ENCODE results near the gene ADGRG6.
"Not testable (repeated sequence)": the region's sequence is repeated elsewhere in the genome, so short reads cannot be mapped to it uniquely, and the experiment has no call there.

ADGRG6 gene

GRCh38 chr6:142334294-142334693 lies 32.5 kb downstream of the ADGRG6 start:
- no peaks in the 10 kb centered on the region for H3K9me3 ChIP-seq (ENCODE audit: control insufficient read depth in 1 of 2, low read length in 2 of 2)
- H3K27ac ChIP-seq (ENCODE audit: low read length), result no peak overlapping the region
- H3K4me1 ChIP-seq (ENCODE audit: control insufficient read depth in 1 of 2, insufficient read depth in 2 of 2, low read length in 2 of 2), result peaks cover 0 to 15% of the 10 kb centered on the region in 2 donors
- H3K4me3 ChIP-seq (ENCODE audit: low read depth in 1 of 2, low read length in 2 of 2), result no peak overlapping the region
- H3K27me3 ChIP-seq (ENCODE audit: low read depth, low read length), result no peaks in the 10 kb centered on the region
- H3K36me3 ChIP-seq (ENCODE audit: control insufficient read depth in 1 of 2, insufficient read depth in 2 of 2, low read length in 2 of 2), result no peaks in the 10 kb centered on the region

GRCh38 chr6:142335415-142335814 lies 33.6 kb downstream of the ADGRG6 start:
- peaks cover 0 to 7% of the 10 kb centered on the region in 2 donors for H3K4me1 ChIP-seq (ENCODE audit: control insufficient read depth in 1 of 2, insufficient read depth in 2 of 2, low read length in 2 of 2)
- H3K27ac ChIP-seq (ENCODE audit: low read length), result no peak overlapping the region
- no peaks in the 10 kb centered on the region for H3K9me3 ChIP-seq (ENCODE audit: control insufficient read depth in 1 of 2, low read length in 2 of 2)
- H3K36me3 ChIP-seq (ENCODE audit: control insufficient read depth in 1 of 2, insufficient read depth in 2 of 2, low read length in 2 of 2), result no peaks in the 10 kb centered on the region
- no peaks in the 10 kb centered on the region for H3K27me3 ChIP-seq (ENCODE audit: low read depth, low read length)
- no peak overlapping the region for H3K4me3 ChIP-seq (ENCODE audit: low read depth in 1 of 2, low read length in 2 of 2)

DNA sequence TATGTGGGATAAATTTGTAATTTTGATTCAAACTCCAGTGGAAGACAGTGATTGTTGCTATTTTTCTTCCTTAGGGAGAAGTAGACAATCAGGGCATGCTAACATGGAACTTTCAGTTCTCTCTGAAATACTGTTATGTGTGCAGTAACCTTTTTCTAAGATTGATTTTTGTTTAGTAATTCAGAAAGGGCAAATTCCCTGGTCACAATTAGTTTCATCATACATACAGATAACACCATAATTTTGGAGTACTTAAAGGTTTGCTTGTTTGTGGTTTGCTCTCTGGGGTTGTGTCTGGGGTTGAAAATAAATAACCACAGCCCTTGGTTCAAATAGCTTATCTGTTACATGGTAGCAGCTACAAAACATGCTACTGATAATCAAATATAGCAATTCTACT lies 34.4 kb downstream of the ADGRG6 start:
- Histone ChIP-seq H3K4me1 (ENCODE audit: control insufficient read depth in 1 of 2, insufficient read depth in 2 of 2, low read length in 2 of 2) (peaks cover 0 to 6% of the 10 kb centered on the region in 2 donors), H3K36me3 (ENCODE audit: control insufficient read depth in 1 of 2, insufficient read depth in 2 of 2, low read length in 2 of 2) (no peaks in the 10 kb centered on the region), H3K4me3 (ENCODE audit: low read depth in 1 of 2, low read length in 2 of 2) (no peak overlapping the region), H3K9me3 (ENCODE audit: control insufficient read depth in 1 of 2, low read length in 2 of 2) (no peaks in the 10 kb centered on the region), H3K27me3 (ENCODE audit: low read depth, low read length) (no peaks in the 10 kb centered on the region), H3K27ac (ENCODE audit: low read length) (no peak overlapping the region)

GRCh38 chr6:142336787-142337186 lies 35.0 kb downstream of the ADGRG6 start:
- no peaks in the 10 kb centered on the region for H3K36me3 ChIP-seq (ENCODE audit: control insufficient read depth in 1 of 2, insufficient read depth in 2 of 2, low read length in 2 of 2)
- H3K27ac ChIP-seq (ENCODE audit: low read length), result no peak overlapping the region
- H3K27me3 ChIP-seq (ENCODE audit: low read depth, low read length), result no peaks in the 10 kb centered on the region
- H3K4me1 ChIP-seq (ENCODE audit: control insufficient read depth in 1 of 2, insufficient read depth in 2 of 2, low read length in 2 of 2), result peaks cover 0 to 6% of the 10 kb centered on the region in 2 donors
- H3K9me3 ChIP-seq (ENCODE audit: control insufficient read depth in 1 of 2, low read length in 2 of 2), result no peaks in the 10 kb centered on the region
- no peak overlapping the region for H3K4me3 ChIP-seq (ENCODE audit: low read depth in 1 of 2, low read length in 2 of 2)

GRCh38 chr6:142339113-142339512 lies 37.3 kb downstream of the ADGRG6 start:
- no peak overlapping the region for H3K4me3 ChIP-seq (ENCODE audit: low read depth in 1 of 2, low read length in 2 of 2)
- H3K4me1 ChIP-seq (ENCODE audit: control insufficient read depth in 1 of 2, insufficient read depth in 2 of 2, low read length in 2 of 2), result peaks cover 0 to 6% of the 10 kb centered on the region in 2 donors
- no peak overlapping the region for H3K27ac ChIP-seq (ENCODE audit: low read length)
- no peaks in the 10 kb centered on the region for H3K27me3 ChIP-seq (ENCODE audit: low read depth, low read length)
- no peaks in the 10 kb centered on the region for H3K9me3 ChIP-seq (ENCODE audit: control insufficient read depth in 1 of 2, low read length in 2 of 2)
- H3K36me3 ChIP-seq (ENCODE audit: control insufficient read depth in 1 of 2, insufficient read depth in 2 of 2, low read length in 2 of 2), result no peaks in the 10 kb centered on the region

GRCh38 chr6:142339968-142340658 lies 38.3 kb downstream of the ADGRG6 start:
- Histone ChIP-seq H3K36me3 (ENCODE audit: control insufficient read depth in 1 of 2, insufficient read depth in 2 of 2, low read length in 2 of 2) (no peaks in the 10 kb centered on the region), H3K27me3 (ENCODE audit: low read depth, low read length) (no peaks in the 10 kb centered on the region), H3K4me3 (ENCODE audit: low read depth in 1 of 2, low read length in 2 of 2) (no peak overlapping the region), H3K4me1 (ENCODE audit: control insufficient read depth in 1 of 2, insufficient read depth in 2 of 2, low read length in 2 of 2) (peaks cover 0 to 6% of the 10 kb centered on the region in 2 donors), H3K9me3 (ENCODE audit: control insufficient read depth in 1 of 2, low read length in 2 of 2) (no peaks in the 10 kb centered on the region), H3K27ac (ENCODE audit: low read length) (no peak overlapping the region)

DNA sequence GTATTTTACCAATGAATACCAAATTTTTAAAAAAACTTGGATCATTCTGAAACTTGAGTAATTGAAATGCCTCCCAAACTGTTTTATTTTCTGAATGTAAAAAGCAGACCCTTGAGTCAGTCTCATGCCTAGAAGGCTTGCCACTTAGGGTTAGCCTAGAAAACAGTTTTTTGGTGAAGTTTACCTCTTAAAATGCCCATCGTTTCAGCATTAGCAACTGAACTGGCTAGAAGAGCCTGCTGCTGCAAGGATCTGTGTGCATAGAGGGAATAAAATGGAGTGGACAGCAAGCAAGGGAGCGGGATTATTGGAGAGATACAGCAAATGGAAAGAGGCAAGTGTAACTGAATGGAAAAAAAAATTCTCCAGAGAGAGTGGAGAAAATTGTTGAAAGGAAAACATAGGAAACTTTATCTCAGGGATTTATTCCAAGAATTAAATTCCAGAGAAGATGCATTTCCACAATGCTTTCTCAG lies 40.1 kb downstream of the ADGRG6 start:
- Histone ChIP-seq H3K4me1 (ENCODE audit: control insufficient read depth in 1 of 2, insufficient read depth in 2 of 2, low read length in 2 of 2) (no peaks in the 10 kb centered on the region), H3K36me3 (ENCODE audit: control insufficient read depth in 1 of 2, insufficient read depth in 2 of 2, low read length in 2 of 2) (no peaks in the 10 kb centered on the region), H3K27ac (ENCODE audit: low read length) (no peak overlapping the region), H3K9me3 (ENCODE audit: control insufficient read depth in 1 of 2, low read length in 2 of 2) (no peaks in the 10 kb centered on the region), H3K27me3 (ENCODE audit: low read depth, low read length) (no peaks in the 10 kb centered on the region), H3K4me3 (ENCODE audit: low read depth in 1 of 2, low read length in 2 of 2) (no peak overlapping the region)

- Histone ChIP-seq H3K36me3 (ENCODE audit: control insufficient read depth in 1 of 2, insufficient read depth in 2 of 2, low read length in 2 of 2) (no peaks in the 10 kb centered on the region), H3K9me3 (ENCODE audit: control insufficient read depth in 1 of 2, low read length in 2 of 2) (no peaks in the 10 kb centered on the region), H3K4me1 (ENCODE audit: control insufficient read depth in 1 of 2, insufficient read depth in 2 of 2, low read length in 2 of 2) (no peaks in the 10 kb centered on the region), H3K27me3 (ENCODE audit: low read depth, low read length) (no peaks in the 10 kb centered on the region), H3K27ac (ENCODE audit: low read length) (no peak overlapping the region), H3K4me3 (ENCODE audit: low read depth in 1 of 2, low read length in 2 of 2) (no peak overlapping the region)
Measured at GRCh38 chr6:142342986-142343385, 41.2 kb downstream of the ADGRG6 start.

DNA sequence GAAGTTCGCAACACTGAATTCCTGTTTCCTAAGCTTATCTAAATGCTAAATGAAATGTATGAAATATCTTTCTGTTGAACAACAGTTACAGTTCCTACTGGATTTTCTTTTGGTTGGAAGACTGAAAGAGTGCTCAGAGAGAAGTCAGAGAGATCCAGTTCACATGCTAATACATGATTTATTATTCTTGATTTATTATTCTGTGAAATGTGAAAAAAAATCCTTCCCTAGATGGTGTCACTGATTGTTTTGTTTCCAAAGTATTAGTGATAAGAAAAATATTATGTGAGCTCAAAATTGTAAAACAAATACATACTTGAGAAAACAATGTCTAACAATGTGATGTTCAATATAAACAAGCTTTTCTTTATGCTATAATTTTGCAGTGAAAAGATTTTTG lies 42.1 kb downstream of the ADGRG6 start:
- H3K27me3 ChIP-seq (ENCODE audit: low read depth, low read length), result no peaks in the 10 kb centered on the region
- H3K36me3 ChIP-seq (ENCODE audit: control insufficient read depth in 1 of 2, insufficient read depth in 2 of 2, low read length in 2 of 2), result no peaks in the 10 kb centered on the region
- no peak overlapping the region for H3K27ac ChIP-seq (ENCODE audit: low read length)
- H3K9me3 ChIP-seq (ENCODE audit: control insufficient read depth in 1 of 2, low read length in 2 of 2), result no peaks in the 10 kb centered on the region
- no peaks in the 10 kb centered on the region for H3K4me1 ChIP-seq (ENCODE audit: control insufficient read depth in 1 of 2, insufficient read depth in 2 of 2, low read length in 2 of 2)
- no peak overlapping the region for H3K4me3 ChIP-seq (ENCODE audit: low read depth in 1 of 2, low read length in 2 of 2)

DNA sequence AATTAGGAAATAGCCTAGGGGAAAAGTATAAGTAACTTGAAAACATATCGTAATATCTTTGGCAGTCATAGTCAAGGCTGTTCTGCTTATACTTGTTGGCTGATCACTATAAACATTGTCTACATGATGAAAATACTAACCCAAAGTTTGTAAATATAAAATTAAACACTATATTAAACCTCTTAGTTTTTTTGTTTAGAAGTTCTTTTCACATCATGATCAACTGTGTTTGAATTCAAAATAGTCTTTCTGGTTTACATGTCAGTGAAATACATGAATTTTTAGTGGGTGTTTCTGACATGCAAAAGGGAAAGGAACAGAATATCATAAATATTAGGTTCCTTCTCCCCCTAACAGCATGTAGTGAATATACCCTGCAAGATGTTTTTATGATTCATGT lies 43.5 kb downstream of the ADGRG6 start:
- Histone ChIP-seq H3K9me3 (ENCODE audit: control insufficient read depth in 1 of 2, low read length in 2 of 2) (peaks cover 0 to under 1% of the 10 kb centered on the region in 2 donors), H3K4me1 (ENCODE audit: control insufficient read depth in 1 of 2, insufficient read depth in 2 of 2, low read length in 2 of 2) (no peaks in the 10 kb centered on the region)

GRCh38 chr6:142346166-142346565 lies 44.4 kb downstream of the ADGRG6 start:
- not testable (repeated sequence) for H3K9me3 ChIP-seq (ENCODE audit: control insufficient read depth in 1 of 2, low read length in 2 of 2); H3K27me3 ChIP-seq (ENCODE audit: low read depth, low read length); H3K27ac ChIP-seq (ENCODE audit: low read length); H3K36me3 ChIP-seq (ENCODE audit: control insufficient read depth in 1 of 2, insufficient read depth in 2 of 2, low read length in 2 of 2); H3K4me1 ChIP-seq (ENCODE audit: control insufficient read depth in 1 of 2, insufficient read depth in 2 of 2, low read length in 2 of 2); H3K4me3 ChIP-seq (ENCODE audit: low read depth in 1 of 2, low read length in 2 of 2)

More for the DNA sequence above, 43.5 kb downstream of the ADGRG6 start:
- H3K27ac ChIP-seq (ENCODE audit: low read length), result no peak overlapping the region
- no peak overlapping the region for H3K4me3 ChIP-seq (ENCODE audit: low read depth in 1 of 2, low read length in 2 of 2)
- no peaks in the 10 kb centered on the region for H3K27me3 ChIP-seq (ENCODE audit: low read depth, low read length)
- no peaks in the 10 kb centered on the region for H3K36me3 ChIP-seq (ENCODE audit: control insufficient read depth in 1 of 2, insufficient read depth in 2 of 2, low read length in 2 of 2)
